Stimulated activated CD4-positive, alpha-beta T cell treated with anti-CD3 and anti-CD28 coated beads, TNF-alpha, amount 100 ng/mL, for 4 hours (primary cell): ENCODE measurements around the gene P3H2.
"Not testable (repeated sequence)": the region's sequence is repeated elsewhere in the genome, so short reads cannot be mapped to it uniquely, and the experiment has no call there.

ENCODE experiments used
- DNase-seq, 3 experiments: peaks; one replicate each; pipeline ENCODE4 v3.0.0-alpha.2; 2020; ENCODE audit warnings: low read depth in 3 of 3

The P3H2 gene

DNA sequence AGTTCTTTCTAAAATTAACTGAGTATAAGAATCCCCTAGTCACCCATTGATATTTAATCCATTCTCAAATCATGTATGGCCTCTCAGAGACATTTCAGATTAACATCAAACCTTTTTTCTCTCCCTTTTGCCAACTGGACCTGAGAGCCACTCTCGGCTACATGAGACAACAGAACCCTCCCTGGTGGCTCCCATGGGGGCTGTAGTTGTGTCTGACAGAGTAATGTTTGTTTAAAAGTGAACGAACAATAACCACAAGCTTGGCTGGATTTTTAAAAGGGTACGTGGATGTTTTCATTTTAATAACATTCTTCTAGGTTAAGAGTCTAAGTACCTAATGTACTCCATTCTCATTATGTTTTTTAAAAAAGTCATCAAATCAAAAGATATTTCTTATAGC, 37.1 kb downstream of the P3H2 start:
- no peak for DNase-seq

- DNase-seq = no peak
Measured at GRCh38 chr3:190081389-190081788, 39.3 kb downstream of the P3H2 start.

- not testable (repeated sequence) for DNase-seq
Measured at GRCh38 chr3:190079173-190079572, 41.5 kb downstream of the P3H2 start.

GRCh38 chr3:190077395-190078045, 43.2 kb downstream of the P3H2 start:
- no peak for DNase-seq

- no peak for DNase-seq
Measured at GRCh38 chr3:190076601-190077394, 43.9 kb downstream of the P3H2 start.

- DNase-seq = no peak
Measured at GRCh38 chr3:190076136-190076535, 44.6 kb downstream of the P3H2 start.

DNA sequence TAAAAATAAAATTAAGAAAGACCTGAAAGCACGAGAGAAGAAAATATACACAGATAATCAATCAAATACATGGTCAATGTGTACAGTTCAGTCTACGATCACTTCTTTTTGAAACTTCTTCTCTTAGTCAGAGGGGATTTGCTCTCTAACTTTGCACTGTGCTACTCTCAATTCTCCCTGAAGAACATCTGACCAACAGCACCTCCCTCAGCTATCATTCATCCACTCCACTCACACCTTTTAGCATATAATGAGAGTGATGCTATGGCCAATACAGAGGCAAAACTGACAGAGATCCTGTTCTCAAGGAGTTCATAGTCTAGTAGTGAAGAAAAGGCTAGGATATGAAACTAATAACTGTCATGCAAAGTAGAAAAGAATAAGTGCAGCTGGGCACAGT, 45.9 kb downstream of the P3H2 start:
- no peak for DNase-seq

DNA sequence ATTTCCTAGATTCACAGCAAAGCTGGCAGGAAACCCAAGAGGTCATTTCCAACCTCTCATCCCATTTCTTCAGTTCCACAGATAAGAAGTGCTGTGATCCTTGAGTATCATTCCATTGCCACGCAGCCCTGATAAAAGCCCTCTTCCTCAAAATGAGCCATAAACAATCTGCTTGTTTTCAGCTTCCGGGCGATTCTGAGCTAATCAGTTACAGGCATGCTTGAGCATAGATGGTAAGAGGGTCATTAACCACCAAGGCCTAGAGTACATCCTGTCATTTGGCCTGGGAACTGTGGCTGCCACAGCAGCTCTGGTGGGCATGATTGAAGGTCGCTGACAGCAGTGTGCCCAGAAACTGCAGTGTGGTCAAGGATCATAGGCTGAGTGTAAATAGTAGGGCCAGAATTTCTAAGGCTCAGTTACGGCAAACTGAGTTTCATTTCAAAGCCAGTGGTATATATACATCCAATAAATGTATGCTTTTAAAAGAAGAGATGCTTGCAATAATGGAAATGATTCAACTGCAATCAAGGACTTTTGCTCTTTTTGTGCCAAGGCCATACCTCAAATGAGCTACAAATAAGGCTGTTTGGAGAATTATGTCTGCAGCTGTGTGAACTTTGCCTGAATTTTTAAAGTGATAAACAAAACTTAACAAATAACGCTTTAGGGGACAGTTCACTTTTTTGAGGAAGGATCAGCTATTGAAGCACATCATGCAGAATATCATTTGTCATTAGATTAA, 47.3 kb downstream of the P3H2 start:
- no peak for DNase-seq

- DNase-seq = no peak
Measured at GRCh38 chr3:190072856-190073255, 47.8 kb downstream of the P3H2 start.

- DNase-seq = not testable (repeated sequence)
Measured at GRCh38 chr3:190071921-190072320, 48.8 kb downstream of the P3H2 start.

- no peak for DNase-seq
Measured at GRCh38 chr3:190070622-190071347, 49.9 kb downstream of the P3H2 start.

- no peak for DNase-seq
Measured at GRCh38 chr3:190065204-190065603, 55.5 kb downstream of the P3H2 start.

- DNase-seq = no peak
Measured at GRCh38 chr3:190064659-190065058, 56.0 kb downstream of the P3H2 start.

DNA sequence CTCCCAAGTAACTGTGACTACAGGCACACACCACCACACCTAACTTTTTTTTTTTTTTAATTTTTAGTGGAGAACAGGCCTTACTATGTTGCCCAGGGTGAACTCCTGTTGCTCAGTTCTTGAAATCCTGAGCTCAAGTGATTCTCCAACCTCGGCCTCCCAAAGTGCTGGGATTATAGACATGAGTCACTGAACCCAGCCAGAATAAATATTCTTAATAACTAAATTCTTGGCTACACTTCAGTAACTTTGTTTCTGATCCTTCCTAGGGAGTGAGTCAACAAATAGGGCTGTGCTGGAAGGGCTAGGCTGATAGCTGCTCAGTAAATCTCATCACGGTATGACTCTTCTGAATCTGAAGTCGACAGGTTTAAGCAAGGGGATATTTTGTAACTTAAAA, 56.6 kb downstream of the P3H2 start:
- DNase-seq = no peak

- no peak for DNase-seq
Measured at GRCh38 chr3:190063490-190063889, 57.2 kb downstream of the P3H2 start.

- DNase-seq = no peak
Measured at GRCh38 chr3:190060192-190060775, 60.4 kb downstream of the P3H2 start.

DNA sequence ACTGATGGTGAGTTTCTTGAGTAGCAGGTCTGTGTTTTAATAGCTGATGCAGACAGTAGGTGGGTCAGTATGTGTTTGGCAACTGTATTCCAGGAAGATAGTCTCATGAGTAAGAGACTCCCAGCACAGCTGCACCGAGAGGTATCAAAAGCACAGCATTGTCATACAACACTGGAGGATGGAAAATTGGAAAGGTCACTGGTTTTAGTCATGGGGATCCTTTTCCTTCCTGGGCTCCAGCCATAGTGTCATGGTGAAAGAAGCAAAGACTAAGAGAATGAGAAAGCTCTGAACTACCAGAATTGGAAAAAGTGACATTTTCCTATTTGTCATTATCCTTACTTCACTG, 61.5 kb downstream of the P3H2 start:
- DNase-seq = no peak

GRCh38 chr3:190058521-190059241, 62.0 kb downstream of the P3H2 start:
- no peak for DNase-seq

GRCh38 chr3:190056742-190057141, 64.0 kb downstream of the P3H2 start:
- no peak for DNase-seq

GRCh38 chr3:190055773-190056172, 64.9 kb downstream of the P3H2 start:
- DNase-seq = no peak
